NCI-H345 (cell line): ENCODE results near the gene BFAR.
"Not testable (repeated sequence)": the region's sequence is repeated elsewhere in the genome, so short reads cannot be mapped to it uniquely, and the experiment has no call there.

Source experiments
- DNase-seq: peaks from one replicate; lab custom pipeline; 2025; lab: John Stamatoyannopoulos, UW

BFAR gene

GRCh38 chr16:14635395-14636165 is 2.8 kb downstream of the BFAR start:
- DNase-seq, result no peak

- DNase-seq, result not testable (repeated sequence)
These were observed 3.6 kb downstream of the BFAR start for GRCh38 chr16:14636179-14636950.

- not testable (repeated sequence) for DNase-seq
These were observed 4.1 kb downstream of the BFAR start for GRCh38 chr16:14636951-14637240.

DNA sequence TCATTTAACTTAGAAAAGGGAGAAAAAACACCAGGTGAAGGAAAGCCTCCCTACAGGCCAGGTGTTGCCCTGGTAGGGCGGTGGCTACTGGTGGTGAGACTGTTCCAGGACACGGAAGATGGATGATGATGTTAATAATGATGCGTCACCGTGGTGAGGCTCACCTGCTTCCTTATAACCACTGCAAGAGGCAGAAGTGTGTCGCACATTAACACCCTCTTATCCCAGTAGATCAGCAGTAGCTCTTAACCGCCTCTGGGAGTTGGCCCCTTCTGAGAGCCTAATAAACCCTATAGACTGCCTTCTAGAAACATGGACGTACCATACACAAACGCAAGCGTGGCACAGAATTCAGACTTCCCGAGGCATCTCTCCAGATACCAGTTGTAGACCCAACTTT is 7.8 kb downstream of the BFAR start:
- no peak for DNase-seq

GRCh38 chr16:14641206-14641605 is 8.5 kb downstream of the BFAR start:
- no peak for DNase-seq

- DNase-seq, result no peak
These were observed 9.2 kb downstream of the BFAR start for GRCh38 chr16:14641926-14642325.

- DNase-seq, result no peak
These were observed 17.1 kb downstream of the BFAR start for GRCh38 chr16:14649816-14650215.

DNA sequence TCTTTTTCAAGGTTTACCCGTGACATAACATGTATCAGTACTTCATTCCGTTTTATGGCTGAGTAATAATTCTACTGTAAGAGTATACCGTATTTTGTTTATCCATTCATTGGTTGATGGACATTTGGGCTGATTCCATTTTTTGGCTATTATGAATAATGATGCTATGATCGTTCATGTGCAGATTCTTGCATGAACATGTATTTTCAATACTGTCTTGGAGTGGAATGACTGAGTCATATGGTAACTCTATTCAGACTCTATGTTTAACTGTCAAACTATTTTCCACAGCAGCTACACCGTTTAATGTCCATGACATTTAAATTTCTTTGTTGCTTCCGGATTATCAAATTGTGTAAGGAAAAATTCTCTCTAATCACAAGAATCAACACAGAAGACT is 17.9 kb downstream of the BFAR start:
- DNase-seq, result no peak

DNA sequence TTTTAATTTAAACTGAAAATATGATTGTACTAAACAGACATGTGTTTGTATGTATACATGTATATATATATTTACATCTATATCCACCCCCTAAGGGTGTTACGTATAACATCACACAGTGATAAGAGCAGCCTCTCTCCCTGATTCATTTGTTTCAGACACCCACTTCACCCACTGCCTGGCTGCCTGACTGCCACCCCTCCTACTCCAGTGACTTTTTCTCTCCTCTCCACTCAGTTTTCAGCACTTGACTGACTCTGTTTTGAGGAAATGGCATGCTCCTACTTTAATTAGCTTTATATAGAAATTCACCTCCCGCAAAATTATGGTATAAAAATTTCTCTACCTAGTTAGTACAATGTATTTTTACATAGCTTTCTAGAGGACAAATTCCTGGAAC is 20.0 kb downstream of the BFAR start:
- DNase-seq, result no peak

DNA sequence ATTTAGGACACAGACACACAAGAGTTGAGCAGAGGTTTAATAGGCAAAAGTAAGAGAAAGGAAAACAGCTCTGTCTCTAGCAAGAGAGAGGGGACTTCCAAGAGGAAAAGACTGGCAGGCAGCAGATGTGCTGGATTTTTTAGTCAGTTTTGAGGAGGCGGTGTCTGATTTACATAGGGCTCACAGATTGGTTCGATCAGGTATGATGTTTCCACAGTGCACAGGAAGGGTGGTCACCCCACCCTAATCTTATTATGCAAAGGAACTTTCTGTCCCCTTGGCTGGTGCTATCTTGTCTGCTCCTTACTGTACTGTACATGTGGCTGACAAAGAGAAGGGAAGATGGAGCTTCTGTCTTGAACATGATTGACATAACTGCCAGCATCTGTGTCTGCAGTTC is 25.3 kb downstream of the BFAR start:
- DNase-seq, result no peak

DNA sequence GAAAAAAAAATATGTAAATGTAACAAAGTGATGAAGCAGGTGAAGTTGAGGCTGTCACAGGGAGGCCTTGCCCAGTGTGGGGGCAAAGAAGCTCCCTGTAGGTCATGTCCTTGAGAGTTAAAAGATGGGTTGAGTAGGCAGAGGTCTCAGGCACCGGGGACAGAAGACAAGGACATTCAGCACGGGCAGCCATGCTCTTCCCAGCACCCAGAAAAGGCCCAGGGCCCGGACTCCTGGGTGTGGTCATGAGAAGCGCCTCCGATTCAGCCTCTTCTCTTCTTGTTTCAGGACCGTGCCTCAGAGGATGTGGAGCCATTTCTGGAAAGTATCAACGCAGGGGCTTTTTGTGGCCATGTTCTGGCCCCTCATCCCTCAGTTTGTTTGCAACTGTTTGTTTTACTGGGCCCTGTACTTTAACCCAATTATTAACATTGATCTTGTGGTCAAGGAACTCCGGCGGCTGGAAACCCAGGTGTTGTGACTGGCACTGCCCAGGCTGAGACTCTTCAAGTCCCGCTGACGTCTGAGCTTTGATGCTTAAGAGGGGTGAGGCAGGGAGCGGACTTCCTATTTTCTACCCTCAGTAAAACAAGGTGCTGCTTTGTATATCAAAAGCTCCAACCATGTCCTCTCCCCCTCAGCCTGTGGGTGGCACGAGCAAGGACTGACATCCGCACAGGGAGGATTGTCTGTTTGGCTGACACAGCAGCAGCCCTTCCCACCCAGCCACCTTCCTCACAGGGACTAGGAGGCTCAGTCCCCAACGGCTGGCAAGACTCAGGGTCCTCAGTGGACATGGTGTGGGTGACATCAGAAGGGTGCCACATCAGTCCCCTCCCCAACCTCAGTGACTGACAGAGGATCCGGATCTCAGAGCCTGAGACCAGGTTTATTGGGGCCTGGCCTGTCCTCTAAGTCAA is 34.9 kb downstream of the BFAR start:
- no peak for DNase-seq

- DNase-seq, result no peak
These were observed 35.9 kb downstream of the BFAR start for GRCh38 chr16:14668556-14669223.

GRCh38 chr16:14669776-14670175 is 37.0 kb downstream of the BFAR start:
- DNase-seq, result peak; percentile 46

DNA sequence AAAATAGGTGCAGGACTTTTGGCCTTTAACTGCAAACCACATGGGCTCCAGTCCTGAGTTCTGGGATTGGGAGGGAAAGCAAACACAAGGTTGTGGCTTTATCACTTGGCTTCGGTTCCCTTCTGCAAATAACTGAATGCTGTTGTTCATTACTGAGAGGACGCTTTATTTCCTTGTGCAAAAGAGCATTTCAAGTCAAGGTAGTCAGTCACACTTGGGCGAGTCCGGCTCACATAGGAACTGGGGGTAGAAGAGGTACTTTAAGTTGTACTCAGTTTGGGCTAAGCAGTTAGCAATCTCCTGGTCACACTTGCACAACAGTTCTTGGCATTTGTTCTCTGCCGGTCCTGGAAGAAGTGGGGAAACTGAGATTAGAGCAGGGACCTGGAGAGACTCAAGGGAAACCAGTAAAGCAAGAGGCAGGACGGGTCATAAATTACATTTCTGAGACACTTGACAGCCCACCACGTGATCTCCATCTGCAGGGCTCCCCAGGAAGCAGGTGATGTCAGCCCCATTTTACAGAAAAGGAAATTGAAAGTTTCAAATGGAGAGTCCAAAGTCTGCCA is 39.7 kb downstream of the BFAR start:
- no peak for DNase-seq

DNA sequence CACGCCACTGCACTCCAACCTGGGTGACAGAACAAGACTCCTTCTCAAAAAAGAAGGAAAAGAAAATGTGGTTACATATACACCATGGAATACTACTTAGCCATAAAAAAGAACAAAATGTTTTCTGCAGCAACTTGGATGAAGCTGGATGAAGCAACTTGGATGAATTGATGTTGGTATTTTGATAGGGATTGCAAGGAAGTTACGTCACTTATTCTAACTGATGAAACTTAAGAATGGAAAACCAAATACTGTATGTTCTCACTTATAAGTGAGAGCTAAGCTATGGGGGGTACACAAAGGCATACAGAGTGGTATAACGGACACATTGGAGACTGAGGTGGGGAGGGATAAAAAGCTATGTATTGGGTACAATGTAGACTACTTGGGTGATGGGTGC is 43.9 kb downstream of the BFAR start:
- DNase-seq, result no peak

- DNase-seq, result no peak
These were observed 44.9 kb downstream of the BFAR start for GRCh38 chr16:14677627-14678026.

DNA sequence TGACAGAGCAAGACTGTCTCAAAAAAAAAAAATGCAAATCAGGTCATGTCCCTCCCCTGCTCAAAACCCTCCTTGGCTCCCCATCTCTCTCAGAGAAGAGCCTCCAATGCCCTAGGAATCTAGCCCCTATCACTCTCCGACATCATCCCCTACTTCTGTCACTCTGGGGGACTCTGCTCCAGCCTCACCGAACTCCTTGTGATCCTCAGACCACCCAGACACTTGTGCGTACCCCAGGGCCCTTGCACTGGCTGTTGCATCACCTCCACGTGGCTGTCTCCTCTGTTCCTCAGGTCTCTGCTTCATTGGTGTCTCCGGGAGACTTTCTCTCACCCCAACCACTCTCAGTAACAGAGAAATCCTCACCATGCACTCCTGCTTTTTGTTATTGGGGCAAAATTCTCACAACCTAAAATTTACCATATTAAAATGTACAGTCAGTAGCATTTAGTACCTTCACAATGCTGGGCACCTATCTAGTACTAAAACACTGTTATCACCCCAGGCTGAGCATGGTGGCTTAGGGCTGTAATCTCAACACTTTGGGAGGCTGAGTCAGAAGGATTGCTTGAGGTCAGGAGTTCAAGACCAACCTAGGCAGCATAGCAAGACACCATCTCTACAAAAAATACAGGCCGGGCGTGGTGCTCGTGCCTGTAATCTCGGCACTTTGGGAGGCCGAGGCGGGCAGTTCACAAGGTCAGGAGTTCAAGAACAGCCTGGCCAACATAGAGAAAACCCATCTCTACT is 46.2 kb downstream of the BFAR start:
- DNase-seq, result no peak

DNA sequence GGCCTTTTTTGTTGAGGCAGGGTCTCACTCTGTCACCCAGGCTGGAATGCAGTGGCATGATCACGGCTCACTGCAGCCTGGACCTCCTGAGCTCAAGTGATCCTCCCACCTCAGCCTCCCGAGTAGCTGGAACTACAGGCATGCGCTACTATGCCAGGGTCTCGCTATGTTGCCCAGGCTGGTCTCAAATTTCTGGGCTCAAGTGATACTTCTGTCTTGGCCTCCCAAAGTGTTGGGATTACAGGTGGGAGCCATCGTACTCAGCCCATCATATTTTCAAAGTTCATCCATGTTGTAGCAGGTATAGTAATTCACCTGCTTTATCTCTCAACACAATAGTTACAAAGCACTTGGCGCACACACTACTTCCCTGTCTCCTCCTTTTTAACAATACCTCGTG is 47.6 kb downstream of the BFAR start:
- not testable (repeated sequence) for DNase-seq

DNA sequence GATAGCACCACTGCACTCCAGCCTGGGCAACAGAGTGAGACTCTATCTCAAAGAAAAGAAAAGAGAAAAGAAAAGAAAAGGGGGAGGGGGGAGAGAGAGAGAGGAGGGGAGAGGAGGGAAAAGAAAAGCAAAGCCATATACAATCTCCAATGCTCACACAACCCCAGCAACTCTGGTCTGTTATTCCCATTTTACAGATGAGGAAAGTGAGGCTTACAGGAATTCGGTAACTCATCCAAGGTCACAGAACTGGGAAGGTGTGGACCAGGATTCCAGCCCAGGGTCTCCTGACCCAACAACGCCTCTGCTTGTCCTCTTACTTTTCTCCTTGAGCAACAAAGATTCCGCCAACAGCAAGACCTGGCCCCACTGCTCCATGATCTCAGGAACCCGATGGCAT is 48.4 kb downstream of the BFAR start:
- DNase-seq, result no peak

- DNase-seq, result no peak
These were observed 49.4 kb downstream of the BFAR start for GRCh38 chr16:14682121-14682520.
